ENCODE measurements around the gene PIK3IP1.
A peak's percentile ranks its signal among the peaks of the same experiment; 100 is the strongest.
"Not testable (repeated sequence)": the region's sequence is repeated elsewhere in the genome, so short reads cannot be mapped to it uniquely, and the experiment has no call there.

The PIK3IP1 gene

GRCh38 chr22:31292236-31292989 is at the start of gene PIK3IP1:
TSS of gene PIK3IP1 (minus strand) at chr22:31292488. CDS start at chr22:31292344, 144 bp downstream.
- DNase-seq, result peak; percentile 60 to 78

GRCh38 chr22:31341386-31342088 is 49.2 kb upstream of the PIK3IP1 start:
- DNase-seq, result no peak

- DNase-seq, result no peak
These were observed 48.5 kb upstream of the PIK3IP1 start for GRCh38 chr22:31340765-31341247.

- DNase-seq, result no peak
These were observed 48.1 kb upstream of the PIK3IP1 start for GRCh38 chr22:31340360-31340759.

GRCh38 chr22:31339148-31339832 is 47.0 kb upstream of the PIK3IP1 start:
- DNase-seq, result no peak

GRCh38 chr22:31337178-31337577 is 44.9 kb upstream of the PIK3IP1 start:
- DNase-seq, result no peak

GRCh38 chr22:31334329-31334728 is 42.0 kb upstream of the PIK3IP1 start:
- no peak for DNase-seq

- no peak for DNase-seq
These were observed 41.4 kb upstream of the PIK3IP1 start for GRCh38 chr22:31333641-31334040.

GRCh38 chr22:31332886-31333285 is 40.6 kb upstream of the PIK3IP1 start:
- DNase-seq, result no peak

- DNase-seq, result no peak
These were observed 39.7 kb upstream of the PIK3IP1 start for GRCh38 chr22:31332010-31332409.

GRCh38 chr22:31329453-31330215 is 37.3 kb upstream of the PIK3IP1 start:
- DNase-seq, result no peak

GRCh38 chr22:31329029-31329428 is 36.7 kb upstream of the PIK3IP1 start:
- DNase-seq, result no peak

GRCh38 chr22:31328544-31328960 is 36.3 kb upstream of the PIK3IP1 start:
- no peak for DNase-seq

GRCh38 chr22:31327806-31328543 is 35.7 kb upstream of the PIK3IP1 start:
- DNase-seq, result no peak

- DNase-seq, result no peak
These were observed 34.6 kb upstream of the PIK3IP1 start for GRCh38 chr22:31326877-31327276.

GRCh38 chr22:31323578-31324550 is 31.6 kb upstream of the PIK3IP1 start:
- no peak for DNase-seq

- no peak for DNase-seq
These were observed 29.1 kb upstream of the PIK3IP1 start for GRCh38 chr22:31321421-31321820.

- DNase-seq, result not testable (repeated sequence)
These were observed 21.9 kb upstream of the PIK3IP1 start for GRCh38 chr22:31314220-31314619.

GRCh38 chr22:31313366-31314147 is 21.3 kb upstream of the PIK3IP1 start:
- peak; percentile 47 to 57 for DNase-seq

- DNase-seq, result no peak
These were observed 15.9 kb upstream of the PIK3IP1 start for GRCh38 chr22:31308181-31308580.

Data from NCI-H2081 (cell line).